ENCODE measurements around the gene WDPCP. TPM values are rescaled to one million over a fixed set of nuclear protein-coding genes. Genes with fewer than 3 reads are reported as not detected.

Gene WDPCP
- total and polyA plus RNA-seq, 2 of the 8 experiments (the other 6 are each of a cell fraction or from before 2014, with no cell fraction given), result 9.3 to 25.8 TPM

GRCh38 chr2:63406641-63407040 is 181.6 kb downstream of the WDPCP start:
- Histone ChIP-seq H3K27ac (ENCODE audit: low read depth, low read length) (no peak overlapping the region), H2BK12ac (ENCODE audit: low read depth, low read length) (no peak overlapping the region), H3K4me3 (ENCODE audit: extremely low read depth in 1 of 4, insufficient read depth in 2 of 4, low read depth in 3 of 4, low read length in 4 of 4) (no peak overlapping the region), H3K4ac (replicated peaks; ENCODE audit: insufficient read length, low read depth, low read length) (no peak overlapping the region), H2AK5ac (ENCODE audit: low read depth, low read length) (no peak overlapping the region), H3K79me1 (ENCODE audit: low read depth, low read length) (no peaks in the 10 kb centered on the region), H3K56ac (replicated peaks; ENCODE audit: insufficient read length, low read depth, low read length) (no peak overlapping the region), H2BK15ac (ENCODE audit: low read length) (no peak overlapping the region), H3K9ac (replicated peaks in 1 of 4; ENCODE audit: extremely low read depth in 1 of 4, low read depth in 3 of 4, low read length in 3 of 4) (no peak overlapping the region), H3K4me1 (replicated peaks in 1 of 4; ENCODE audit: control insufficient read depth in 3 of 4, insufficient read depth in 4 of 4, low read length in 3 of 4) (0 out of 7 replicates have a peak, but pooled peaks cover 0 to 2% (median 0%) of the 10 kb centered on the region in 4 experiments), H3K4me2 (ENCODE audit: insufficient read depth in 1 of 2, low read depth in 2 of 2, low read length in 2 of 2) (no peak overlapping the region), H4K20me1 (replicated peaks in 1 of 2; ENCODE audit: control insufficient read depth in 1 of 2, insufficient read depth in 2 of 2, low read length in 2 of 2) (no peaks in the 10 kb centered on the region), H2BK5ac (ENCODE audit: low read depth, low read length) (no peak overlapping the region), H3K23ac (ENCODE audit: insufficient read length) (no peak overlapping the region), H3K9me3 (ENCODE audit: insufficient read depth in 2 of 2, low read depth in 1 of 2, low read length in 1 of 2) (peaks cover 2 to 4% of the 10 kb centered on the region in 2 experiments; a peak in 2 of 4 replicates), H4K8ac (ENCODE audit: extremely low read depth, insufficient read depth, low read length) (no peak overlapping the region), H2BK20ac (ENCODE audit: low read length) (no peak overlapping the region), H3K14ac (ENCODE audit: insufficient read length) (no peak overlapping the region), H3K36me3 (ENCODE audit: control insufficient read depth in 2 of 4, insufficient read depth in 4 of 4, low read length in 3 of 4) (peaks cover 0 to 10% (median 2%) of the 10 kb centered on the region in 4 experiments; a peak in 3 of 8 replicates), H3K23me2 (ENCODE audit: low read depth, low read length) (peaks cover 2% of the 10 kb centered on the region; the same call in 1 of the 2 replicates), H2AFZ (ENCODE audit: low read length) (no peak overlapping the region), H2BK120ac (replicated peaks; ENCODE audit: low read depth, low read length) (no peak overlapping the region), H3K79me2 (ENCODE audit: control insufficient read depth in 1 of 2, insufficient read depth in 2 of 2, low read length in 2 of 2) (no peaks in the 10 kb centered on the region), H4K91ac (replicated peaks; ENCODE audit: insufficient read length, low read length) (no peak overlapping the region), H4K5ac (ENCODE audit: insufficient read length, low read depth, low read length) (no peak overlapping the region), H3K27me3 (replicated peaks in 1 of 4; ENCODE audit: control insufficient read depth in 3 of 4, extremely low read depth in 1 of 4, insufficient read depth in 3 of 4, low read length in 3 of 4) (no peaks in the 10 kb centered on the region), H3K18ac (ENCODE audit: extremely low read depth, low read length) (no peak overlapping the region)
- 96% methylated on average over 1 of the region's 1 CpG; no CpG with 5 or more reads in 1 of the 2 experiments for WGBS, 2 experiments (ENCODE audit: extremely low coverage in 1 of 2, insufficient coverage in 1 of 2, insufficient read length in 1 of 2, insufficient replicate concordance in 2 of 2, low coverage in 1 of 2, low lambda C conversion rate in 2 of 2, missing lambda C conversion rate in 1 of 2)
- TF ChIP-seq JUN (IDR thresholded peaks at IDR 0.05; ENCODE audit: low read depth, low read length) (no peak), BACH1 (IDR thresholded peaks at IDR 0.05; ENCODE audit: low read length) (no peak), EZH2 (IDR thresholded peaks at IDR 0.05; ENCODE audit: low read depth, low read length, severe bottlenecking) (no peak), NRF1 (IDR thresholded peaks at IDR 0.05; ENCODE audit: low read depth, low read length) (no peak), RFX5 (IDR thresholded peaks at IDR 0.05; ENCODE audit: borderline replicate concordance, low read depth, low read length) (no peak), RNF2 (IDR thresholded peaks at IDR 0.05; ENCODE audit: borderline replicate concordance, low read depth, low read length, missing control alignments, poor library complexity, severe bottlenecking) (no peak), CBX8 (IDR thresholded peaks at IDR 0.05; ENCODE audit: borderline replicate concordance, low read depth, low read length) (no peak), SRF (IDR thresholded peaks at IDR 0.05; ENCODE audit: low read depth, low read length) (no peak), SAP30 (IDR thresholded peaks at IDR 0.05; ENCODE audit: insufficient read depth, insufficient replicate concordance, low read length) (no peak), GTF2F1 (IDR thresholded peaks at IDR 0.05; ENCODE audit: borderline replicate concordance, low read depth, low read length) (no peak), HDAC2 (IDR thresholded peaks at IDR 0.05; ENCODE audit: borderline replicate concordance in 1 of 2, low read depth in 2 of 2, low read length in 2 of 2) (no peak), SP2 (IDR thresholded peaks at IDR 0.05; ENCODE audit: low read length) (no peak), TCF12 (IDR thresholded peaks at IDR 0.05; ENCODE audit: low read depth, low read length) (no peak), POLR2AphosphoS5 (IDR thresholded peaks at IDR 0.05; ENCODE audit: low read depth, low read length) (no peak)
- no peak for FAIRE-seq
- DNase-seq (ENCODE audit: low read depth in 1 of 2, low spot score in 2 of 2), result no peak
- CTCF ChIA-PET (ENCODE audit: partially characterized antibody), result interaction anchor here (1.0 kb wide), 1 partner anchor 17 kb away, joined by 5 read pairs; no protein-coding TSS in a partner anchor
- POLR2A ChIA-PET (ENCODE audit: partially characterized antibody), result interaction anchor here (0.6 to 1.0 kb wide), 2 partner anchors 11 to 53 kb away, joined by 3 read pairs; no protein-coding TSS in a partner anchor
